ENCODE results near the gene CDK3.

DNA sequence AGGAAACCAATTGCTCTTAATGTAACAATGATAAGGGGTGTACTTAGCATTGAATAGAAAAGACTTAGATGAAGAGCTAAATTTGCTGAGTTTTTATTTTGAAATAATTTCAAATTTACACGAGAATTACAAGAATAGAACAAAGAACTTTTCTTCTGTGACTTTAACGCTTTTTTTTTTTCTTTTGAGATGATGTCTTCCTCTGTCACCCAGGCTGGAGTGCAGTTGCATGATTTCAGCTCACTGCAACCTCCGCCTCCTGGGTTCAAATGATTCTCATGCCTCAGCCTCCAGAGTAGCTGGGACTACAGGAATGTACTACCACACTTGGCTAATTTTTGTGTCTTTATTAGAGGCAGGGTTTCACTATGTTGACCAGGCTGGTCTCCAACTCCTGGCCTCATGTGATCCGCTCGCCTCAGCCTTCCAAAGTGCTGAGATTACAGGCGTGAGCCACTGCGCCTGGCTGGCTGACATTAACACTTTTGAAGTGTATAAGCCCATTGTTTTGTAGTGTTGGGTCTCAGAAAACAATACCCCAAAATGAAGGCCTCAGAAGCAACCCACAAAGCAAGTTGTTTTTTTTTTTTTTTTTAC is 19.5 kb upstream of the CDK3 start:
- no peak for TF ChIP-seq EZH2 (IDR thresholded peaks at IDR 0.05; ENCODE audit: borderline replicate concordance, insufficient read depth, low read depth, low read length, poor library complexity, severe bottlenecking)
- TF ChIP-seq, protein P1, sequence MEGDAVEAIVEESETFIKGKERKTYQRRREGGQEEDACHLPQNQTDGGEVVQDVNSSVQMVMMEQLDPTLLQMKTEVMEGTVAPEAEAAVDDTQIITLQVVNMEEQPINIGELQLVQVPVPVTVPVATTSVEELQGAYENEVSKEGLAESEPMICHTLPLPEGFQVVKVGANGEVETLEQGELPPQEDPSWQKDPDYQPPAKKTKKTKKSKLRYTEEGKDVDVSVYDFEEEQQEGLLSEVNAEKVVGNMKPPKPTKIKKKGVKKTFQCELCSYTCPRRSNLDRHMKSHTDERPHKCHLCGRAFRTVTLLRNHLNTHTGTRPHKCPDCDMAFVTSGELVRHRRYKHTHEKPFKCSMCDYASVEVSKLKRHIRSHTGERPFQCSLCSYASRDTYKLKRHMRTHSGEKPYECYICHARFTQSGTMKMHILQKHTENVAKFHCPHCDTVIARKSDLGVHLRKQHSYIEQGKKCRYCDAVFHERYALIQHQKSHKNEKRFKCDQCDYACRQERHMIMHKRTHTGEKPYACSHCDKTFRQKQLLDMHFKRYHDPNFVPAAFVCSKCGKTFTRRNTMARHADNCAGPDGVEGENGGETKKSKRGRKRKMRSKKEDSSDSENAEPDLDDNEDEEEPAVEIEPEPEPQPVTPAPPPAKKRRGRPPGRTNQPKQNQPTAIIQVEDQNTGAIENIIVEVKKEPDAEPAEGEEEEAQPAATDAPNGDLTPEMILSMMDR (IDR thresholded peaks at IDR 0.05): no peak
